Astrocyte (in vitro differentiated cells and primary cell): ENCODE data around the gene CHST11. TPM values are rescaled to one million over a fixed set of nuclear protein-coding genes. Genes with fewer than 3 reads are reported as not detected.

Experiments used
- DNase-seq: peaks from one replicate; pipeline ENCODE4 v3.0.0-alpha.2; 2010; ENCODE audit warnings: low read depth
- FAIRE-seq: peaks from 2 replicates; lab custom pipeline; 2011; peaks lifted over from hg19 to GRCh38; lab: Jason Lieb, UNC
- H2AFZ ChIP-seq: 2 replicates; pipeline ENCODE4 v1.6.0; 2012; ENCODE audit warnings: low read depth, low read length, inconsistent platforms
- H3K27ac ChIP-seq: 2 replicates; pipeline ENCODE4 v1.5.1; 2011; ENCODE audit warnings: low read depth, low read length, inconsistent platforms
- H3K27me3 ChIP-seq: 2 replicates; pipeline ENCODE4 v1.6.0; 2011; ENCODE audit warnings: low read length, inconsistent platforms; ENCODE audit not compliant: insufficient read depth
- H3K36me3 ChIP-seq: 2 replicates; pipeline ENCODE4 v1.5.1; 2011; ENCODE audit warnings: low read length, inconsistent platforms; ENCODE audit not compliant: insufficient read depth
- H3K4me1 ChIP-seq: 2 replicates; pipeline ENCODE4 v1.5.1; 2011; ENCODE audit warnings: low read length, inconsistent platforms; ENCODE audit not compliant: insufficient read depth
- H3K4me2 ChIP-seq: 2 replicates; pipeline ENCODE4 v1.6.0; 2012; ENCODE audit warnings: low read length, inconsistent platforms
- H3K4me3 ChIP-seq: 2 replicates; pipeline ENCODE4 v1.5.1; 2011; ENCODE audit warnings: low read depth, mild to moderate bottlenecking, low read length, inconsistent platforms; ENCODE audit not compliant: insufficient read depth
- H3K79me2 ChIP-seq: 2 replicates; pipeline ENCODE4 v1.6.0; 2012; ENCODE audit warnings: mild to moderate bottlenecking, low read length, inconsistent platforms; ENCODE audit not compliant: insufficient read depth
- H3K9ac ChIP-seq: 2 replicates; pipeline ENCODE4 v1.6.0; 2012; ENCODE audit warnings: mild to moderate bottlenecking, low read length, inconsistent platforms
- H3K9me3 ChIP-seq: 2 replicates; pipeline ENCODE4 v1.5.1; 2012; ENCODE audit warnings: low read depth, mild to moderate bottlenecking, low read length, inconsistent platforms; ENCODE audit not compliant: insufficient read depth
- H4K20me1 ChIP-seq: 2 replicates; pipeline ENCODE4 v1.6.0; 2012; ENCODE audit warnings: low read length, inconsistent platforms; ENCODE audit not compliant: insufficient read depth
- H3K27ac Mint-ChIP-seq: one replicate; pipeline ENCODE4 v1.8.0; 2021; ENCODE audit warnings: mild to moderate bottlenecking, mixed read lengths; ENCODE audit not compliant: unreplicated experiment
- H3K27me3 Mint-ChIP-seq: one replicate; pipeline ENCODE4 v1.8.0; 2021; ENCODE audit warnings: low read depth, mixed read lengths; ENCODE audit not compliant: unreplicated experiment
- H3K36me3 Mint-ChIP-seq: one replicate; pipeline ENCODE4 v1.8.0; 2021; ENCODE audit warnings: low read depth, mixed read lengths; ENCODE audit not compliant: unreplicated experiment
- H3K4me1 Mint-ChIP-seq: one replicate; pipeline ENCODE4 v1.8.0; 2021; ENCODE audit warnings: low read depth, mixed read lengths; ENCODE audit not compliant: unreplicated experiment
- H3K4me3 Mint-ChIP-seq: one replicate; pipeline ENCODE4 v1.8.0; 2021; ENCODE audit warnings: mild to moderate bottlenecking, moderate library complexity, mixed read lengths; ENCODE audit not compliant: unreplicated experiment
- H3K9me3 Mint-ChIP-seq: one replicate; pipeline ENCODE4 v1.8.0; 2021; ENCODE audit warnings: mild to moderate bottlenecking, mixed read lengths; ENCODE audit not compliant: unreplicated experiment
- EZH2 ChIP-seq: IDR thresholded peaks from 2 replicates; pipeline ENCODE4 v1.6.1; 2012; ENCODE audit warnings: mild to moderate bottlenecking, low read length, inconsistent platforms; ENCODE audit not compliant: insufficient read depth
- total RNA-seq: library from RNA; stranded (reverse); gene quantifications from 2 replicates; pipeline ENCODE4 v1.2.1, GENCODE V29; 2021
- TF ChIP-seq, protein P1 (sequence below): IDR thresholded peaks from 2 replicates; pipeline ENCODE4 v1.5.1; 2011; ENCODE audit warnings: low read depth, mild to moderate bottlenecking, inconsistent platforms, low read length, moderate library complexity; ENCODE audit not compliant: insufficient read depth

Gene CHST11
- total RNA-seq, 1 donor from 2014 or later, result 30.2 TPM

GRCh38 chr12:104603545-104603973 lies 146.8 kb downstream of the CHST11 start:
- Mint-ChIP-seq H3K27ac (peak overlapping the region; percentile 80), H3K36me3 (peaks cover 5% of the 10 kb centered on the region), H3K27me3 (no peaks in the 10 kb centered on the region), H3K4me3 (peak overlapping the region; percentile 17), H3K9me3 (no peaks in the 10 kb centered on the region), H3K4me1 (peaks cover 45% of the 10 kb centered on the region)
- FAIRE-seq (no peak), DNase-seq (peak; percentile 90)
- Histone ChIP-seq H2AFZ (no peak overlapping the region), H3K4me3 (peak overlapping the region; percentile 13), H4K20me1 (no peaks in the 10 kb centered on the region), H3K27me3 (no peaks in the 10 kb centered on the region), H3K79me2 (peaks cover 20% of the 10 kb centered on the region), H3K9ac (peak overlapping the region; percentile 66), H3K4me1 (peaks cover 36% of the 10 kb centered on the region), H3K4me2 (peak overlapping the region; percentile 72), H3K36me3 (no peaks in the 10 kb centered on the region), H3K9me3 (no peaks in the 10 kb centered on the region), H3K27ac (peak overlapping the region; percentile 90)
- no peak for TF ChIP-seq EZH2
- TF ChIP-seq, protein P1, sequence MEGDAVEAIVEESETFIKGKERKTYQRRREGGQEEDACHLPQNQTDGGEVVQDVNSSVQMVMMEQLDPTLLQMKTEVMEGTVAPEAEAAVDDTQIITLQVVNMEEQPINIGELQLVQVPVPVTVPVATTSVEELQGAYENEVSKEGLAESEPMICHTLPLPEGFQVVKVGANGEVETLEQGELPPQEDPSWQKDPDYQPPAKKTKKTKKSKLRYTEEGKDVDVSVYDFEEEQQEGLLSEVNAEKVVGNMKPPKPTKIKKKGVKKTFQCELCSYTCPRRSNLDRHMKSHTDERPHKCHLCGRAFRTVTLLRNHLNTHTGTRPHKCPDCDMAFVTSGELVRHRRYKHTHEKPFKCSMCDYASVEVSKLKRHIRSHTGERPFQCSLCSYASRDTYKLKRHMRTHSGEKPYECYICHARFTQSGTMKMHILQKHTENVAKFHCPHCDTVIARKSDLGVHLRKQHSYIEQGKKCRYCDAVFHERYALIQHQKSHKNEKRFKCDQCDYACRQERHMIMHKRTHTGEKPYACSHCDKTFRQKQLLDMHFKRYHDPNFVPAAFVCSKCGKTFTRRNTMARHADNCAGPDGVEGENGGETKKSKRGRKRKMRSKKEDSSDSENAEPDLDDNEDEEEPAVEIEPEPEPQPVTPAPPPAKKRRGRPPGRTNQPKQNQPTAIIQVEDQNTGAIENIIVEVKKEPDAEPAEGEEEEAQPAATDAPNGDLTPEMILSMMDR, result no peak

GRCh38 chr12:104604070-104604994 lies 147.6 kb downstream of the CHST11 start:
- Histone ChIP-seq H3K4me2 (peak overlapping the region; percentile 72), H3K27me3 (no peaks in the 10 kb centered on the region), H3K9ac (peak overlapping the region; percentile 66), H4K20me1 (peaks cover 1% of the 10 kb centered on the region), H3K79me2 (peaks cover 12% of the 10 kb centered on the region), H3K27ac (peak overlapping the region; percentile 90), H3K4me1 (peaks cover 36% of the 10 kb centered on the region), H3K4me3 (peak overlapping the region; percentile 13), H3K36me3 (no peaks in the 10 kb centered on the region), H2AFZ (no peak overlapping the region), H3K9me3 (no peaks in the 10 kb centered on the region)
- TF ChIP-seq, protein P1, result no peak
- TF ChIP-seq EZH2, result no peak
- peak overlapping the region; percentile 80 for H3K27ac Mint-ChIP-seq
- peak; percentile 97 for DNase-seq
- H3K27me3 Mint-ChIP-seq, result no peaks in the 10 kb centered on the region
- H3K9me3 Mint-ChIP-seq, result no peaks in the 10 kb centered on the region
- H3K36me3 Mint-ChIP-seq, result peaks cover 5% of the 10 kb centered on the region
- H3K4me3 Mint-ChIP-seq, result peak overlapping the region; percentile 42
- H3K4me1 Mint-ChIP-seq, result peaks cover 45% of the 10 kb centered on the region
- peak; percentile 37 for FAIRE-seq
